ENCODE measurements around the gene TEC.

GRCh38 chr4:48290146-48290772, 20.6 kb upstream of the TEC start:
- TF ChIP-seq CTCF (IDR thresholded peaks at IDR 0.05) (peak; percentile 25 to 56 (median 52)), POLR2A (IDR thresholded peaks at IDR 0.05) (no peak)
